Smooth muscle cell (in vitro differentiated cells): ENCODE data around the gene MYCT1. TPM values are rescaled to one million over a fixed set of nuclear protein-coding genes. Genes with fewer than 3 reads are reported as not detected.

Experiments used
- DNase-seq: peaks from one replicate; lab custom pipeline; 2025; ENCODE audit not compliant: unreplicated experiment; lab: John Stamatoyannopoulos, UW
- H2AFZ ChIP-seq: fragments of 200-600 bp; sonication (generic); 2 replicates; pipeline ENCODE4 v1.6.0; 2016; ENCODE audit warnings: antibody characterized with exemption, low read depth, mild to moderate bottlenecking
- H3F3A ChIP-seq: fragments of 200-600 bp; sonication (generic); 2 replicates; pipeline ENCODE4 v1.6.0; 2017; ENCODE audit warnings: antibody characterized with exemption, low read depth
- H3K27ac ChIP-seq: fragments of 200-600 bp; sonication (generic); 2 replicates; pipeline ENCODE4 v1.5.1; 2016; ENCODE audit warnings: low read depth, mild to moderate bottlenecking
- H3K27me3 ChIP-seq: fragments of 200-600 bp; sonication (generic); 2 replicates; pipeline ENCODE4 v1.6.1; 2016; ENCODE audit warnings: low read depth, mild to moderate bottlenecking
- H3K36me3 ChIP-seq: fragments of 200-600 bp; sonication (generic); 2 replicates; pipeline ENCODE4 v1.5.1; 2016; ENCODE audit warnings: low read depth
- H3K4me1 ChIP-seq: fragments of 200-600 bp; sonication (generic); 2 replicates; pipeline ENCODE4 v1.5.1; 2016; ENCODE audit warnings: low read depth
- H3K4me2 ChIP-seq: fragments of 200-600 bp; sonication (generic); 2 replicates; pipeline ENCODE4 v1.6.0; 2016; ENCODE audit warnings: mild to moderate bottlenecking
- H3K4me3 ChIP-seq: fragments of 200-600 bp; sonication (generic); 2 replicates; pipeline ENCODE4 v1.5.1; 2016; ENCODE audit warnings: mild to moderate bottlenecking
- H3K79me2 ChIP-seq: fragments of 200-600 bp; sonication (generic); 2 replicates; pipeline ENCODE4 v1.6.0; 2016; ENCODE audit warnings: low read depth, mild to moderate bottlenecking
- H3K9ac ChIP-seq: fragments of 200-600 bp; sonication (generic); 2 replicates; pipeline ENCODE4 v1.6.0; 2016; ENCODE audit warnings: low read depth
- H3K9me3 ChIP-seq: fragments of 200-600 bp; sonication (generic); replicated peaks from 2 replicates; pipeline ENCODE4 v1.5.1; 2016; ENCODE audit warnings: low read depth
- H4K20me1 ChIP-seq: fragments of 200-600 bp; sonication (generic); 2 replicates; pipeline ENCODE4 v1.6.0; 2016; ENCODE audit warnings: low read depth
- CTCF ChIP-seq: fragments of 200-600 bp; sonication (generic); IDR thresholded peaks from 2 replicates; pipeline ENCODE4 v1.5.1; 2017; ENCODE audit warnings: borderline replicate concordance, mild to moderate bottlenecking, antibody characterized with exemption; ENCODE audit not compliant: insufficient read depth, poor library complexity, severe bottlenecking
- WGBS: methylation state at CpG from one replicate; pipeline ENCODE4 v1.1.7; 2016; ENCODE audit warnings: low lambda C conversion rate; 5-methylcytosine and 5-hydroxymethylcytosine counted together
- polyA plus RNA-seq: library from polyadenylated mRNA; unstranded; fragments of >200 nt; fragmentation: Nextera tagmentation; extraction: Ambion mirVana; gene quantifications from 2 replicates; pipeline ENCODE4 v1.2.1, GENCODE V29; 2016
- total RNA-seq: library from RNA; depleted of rRNA; stranded (reverse); fragments of >200 nt; gene quantifications from 2 replicates; pipeline ENCODE4 v1.2.3, GENCODE V29; 2014

The MYCT1 gene
- total and polyA plus RNA-seq, 2 experiments from 2014 or later, result not detected

GRCh38 chr6:152716322-152716721 is 18.6 kb downstream of the MYCT1 start:
- DNase-seq, result no peak
- H3K27ac ChIP-seq, result no peak overlapping the region
- H3K36me3 ChIP-seq, result no peaks in the 10 kb centered on the region
- no peak overlapping the region for H3K9ac ChIP-seq
- H3K27me3 ChIP-seq, result no peaks in the 10 kb centered on the region
- no peak for TF ChIP-seq CTCF
- no peak overlapping the region for H3K4me2 ChIP-seq
- no peaks in the 10 kb centered on the region for H3K4me1 ChIP-seq
- 85% methylated on average over 3 of the region's 3 CpGs for whole genome bisulfite sequencing
- no peak overlapping the region for H3K4me3 ChIP-seq
- H2AFZ ChIP-seq, result no peak overlapping the region
- H4K20me1 ChIP-seq, result no peaks in the 10 kb centered on the region
- no peaks in the 10 kb centered on the region for H3F3A ChIP-seq
- H3K9me3 ChIP-seq, result no peaks in the 10 kb centered on the region
- no peaks in the 10 kb centered on the region for H3K79me2 ChIP-seq

- no peaks in the 10 kb centered on the region for H3K9me3 ChIP-seq
- WGBS, result 70% methylated on average over 3 of the region's 3 CpGs
- H3K4me3 ChIP-seq, result no peak overlapping the region
- H3K27ac ChIP-seq, result no peak overlapping the region
- H3K79me2 ChIP-seq, result no peaks in the 10 kb centered on the region
- no peaks in the 10 kb centered on the region for H3K27me3 ChIP-seq
- no peaks in the 10 kb centered on the region for H3F3A ChIP-seq
- DNase-seq, result no peak
- H3K36me3 ChIP-seq, result no peaks in the 10 kb centered on the region
- H3K4me1 ChIP-seq, result no peaks in the 10 kb centered on the region
- H4K20me1 ChIP-seq, result no peaks in the 10 kb centered on the region
- TF ChIP-seq CTCF, result no peak
- H3K4me2 ChIP-seq, result no peak overlapping the region
- no peak overlapping the region for H3K9ac ChIP-seq
- H2AFZ ChIP-seq, result no peak overlapping the region
Observed at GRCh38 chr6:152720974-152721373, 23.3 kb downstream of the MYCT1 start.

- Histone ChIP-seq H3K27ac (no peak overlapping the region), H3F3A (no peaks in the 10 kb centered on the region), H2AFZ (no peak overlapping the region), H3K36me3 (no peaks in the 10 kb centered on the region), H3K4me1 (no peaks in the 10 kb centered on the region), H3K4me3 (no peak overlapping the region), H3K9ac (no peak overlapping the region), H3K4me2 (no peak overlapping the region), H3K9me3 (no peaks in the 10 kb centered on the region), H4K20me1 (no peaks in the 10 kb centered on the region), H3K79me2 (no peaks in the 10 kb centered on the region), H3K27me3 (no peaks in the 10 kb centered on the region)
- no peak for TF ChIP-seq CTCF
- DNase-seq, result no peak
- WGBS, result 55% methylated on average over 4 of the region's 4 CpGs
Observed at GRCh38 chr6:152721956-152722355, 24.3 kb downstream of the MYCT1 start.

- H3K4me2 ChIP-seq, result no peak overlapping the region
- no peaks in the 10 kb centered on the region for H3K27me3 ChIP-seq
- H3K36me3 ChIP-seq, result no peaks in the 10 kb centered on the region
- H3K79me2 ChIP-seq, result no peaks in the 10 kb centered on the region
- no peak overlapping the region for H3K4me3 ChIP-seq
- WGBS, result 59% methylated on average over 1 of the region's 1 CpG
- no peaks in the 10 kb centered on the region for H3F3A ChIP-seq
- H3K9me3 ChIP-seq, result no peaks in the 10 kb centered on the region
- no peak overlapping the region for H3K27ac ChIP-seq
- H2AFZ ChIP-seq, result no peak overlapping the region
- DNase-seq, result no peak
- no peak for TF ChIP-seq CTCF
- no peaks in the 10 kb centered on the region for H3K4me1 ChIP-seq
- no peaks in the 10 kb centered on the region for H4K20me1 ChIP-seq
- no peak overlapping the region for H3K9ac ChIP-seq
Observed at GRCh38 chr6:152723398-152723797, 25.7 kb downstream of the MYCT1 start.
